GM12878 (cell line): ENCODE data around the gene IFNAR1. TPM values are rescaled to one million over a fixed set of nuclear protein-coding genes. Genes with fewer than 3 reads are reported as not detected.
A peak's percentile ranks its signal among the peaks of the same experiment; 100 is the strongest.

ENCODE experiments used
- ATAC-seq: fragments of 200-7000 bp; cut with Tn5 transposase; 3 replicates; pipeline ENCODE4 v1.9.1; 2020; ENCODE audit warnings: mild to moderate bottlenecking, moderate library complexity
- BruUV-seq: library from RNA; stranded (reverse); fragments of 400-500 nt; replicated peaks from 2 replicates; lab custom pipeline; 2021; lab: Mats Ljungman, UMichigan
- CTCF ChIA-PET: fragments of 300-600 bp; sonication (Branson Sonifier 250); formaldehyde crosslinking; extraction: SDS; loops from one replicate; lab custom pipeline; 2021; ENCODE audit warnings: inconsistent platforms; lab: Yijun Ruan, JAX
- POLR2A ChIA-PET: fragments of 350-600 bp; formaldehyde crosslinking; extraction: SDS; loops from one replicate; lab custom pipeline; 2021; ENCODE audit warnings: inconsistent platforms; lab: Charles Lee
- RAD21 ChIA-PET: fragments of 300-600 bp; sonication (Branson Sonifier 250); formaldehyde crosslinking; loops from one replicate; lab custom pipeline; 2023; ENCODE audit warnings: antibody characterized with exemption; ENCODE audit not compliant: unreplicated experiment; lab: Charles Lee
- SMC1A ChIA-PET: fragments of 300-600 bp; sonication (Branson Sonifier 250); formaldehyde crosslinking; loops from one replicate; lab custom pipeline; 2023; ENCODE audit not compliant: unreplicated experiment, uncharacterized antibody; lab: Charles Lee
- DNase-seq: peaks from one replicate; pipeline ENCODE4 v3.0.0-alpha.2; 2011; ENCODE audit warnings: low read depth, low spot score
- FAIRE-seq: peaks from 3 replicates; lab custom pipeline; 2011; peaks lifted over from hg19 to GRCh38; lab: Jason Lieb, UNC
- H2AFZ ChIP-seq: 2 replicates; pipeline ENCODE4 v1.6.0; 2011; ENCODE audit warnings: low read depth, low read length, control low read depth; ENCODE audit not compliant: control insufficient read depth
- H3K27ac ChIP-seq: 2 replicates; pipeline ENCODE4 v1.5.1; 2011; ENCODE audit warnings: control low read depth; ENCODE audit not compliant: control insufficient read depth, insufficient read depth
- H3K27me3 ChIP-seq, 2 experiments: replicated peaks in 1 of 2; 2 replicates each; pipeline versions ENCODE4 v1.6.0 to v1.6.1; 2011; ENCODE audit warnings: low read length in 1 of 2; ENCODE audit not compliant: control insufficient read depth in 2 of 2, insufficient read depth in 2 of 2
- H3K36me3 ChIP-seq, 2 experiments: 2 replicates each; pipeline ENCODE4 v1.5.1; 2011; ENCODE audit warnings: low read length in 1 of 2; ENCODE audit not compliant: control insufficient read depth in 2 of 2, insufficient read depth in 2 of 2
- H3K4me1 ChIP-seq: 2 replicates; pipeline ENCODE4 v1.6.1; 2011; ENCODE audit warnings: mild to moderate bottlenecking, low read length, moderate library complexity, mixed read lengths; ENCODE audit not compliant: control insufficient read depth, insufficient read depth
- H3K4me2 ChIP-seq: 2 replicates; pipeline ENCODE4 v1.6.0; 2011; ENCODE audit warnings: control low read depth; ENCODE audit not compliant: control insufficient read depth, insufficient read depth
- H3K4me3 ChIP-seq: fragments of 200-600 bp; sonication (generic); 2 replicates; pipeline ENCODE4 v1.5.1; 2016
- H3K79me2 ChIP-seq: 2 replicates; pipeline ENCODE4 v1.6.0; 2011; ENCODE audit warnings: low read length; ENCODE audit not compliant: control insufficient read depth, insufficient read depth
- H3K9ac ChIP-seq: 2 replicates; pipeline ENCODE4 v1.8.0; 2011; ENCODE audit warnings: low read length, control low read depth, mixed read lengths; ENCODE audit not compliant: control insufficient read depth, insufficient read depth
- H3K9me3 ChIP-seq: replicated peaks from 3 replicates; pipeline ENCODE4 v1.5.1; 2011; ENCODE audit warnings: mild to moderate bottlenecking, low read length; ENCODE audit not compliant: control insufficient read depth, insufficient read depth
- H4K20me1 ChIP-seq: 2 replicates; pipeline ENCODE4 v1.6.0; 2011; ENCODE audit not compliant: control insufficient read depth, insufficient read depth
- ATF7 ChIP-seq: fragments of 450-650 bp; IDR thresholded peaks from 2 replicates; pipeline ENCODE4 v1.6.1; 2016; ENCODE audit warnings: low read depth, mild to moderate bottlenecking
- JUND ChIP-seq: IDR thresholded peaks from 2 replicates; pipeline ENCODE4 v1.6.1; 2012; ENCODE audit warnings: low read depth, mild to moderate bottlenecking, low read length, improper control_type of control experiment, moderate library complexity
- LARP7 ChIP-seq: fragments of 450-650 bp; IDR thresholded peaks from 2 replicates; pipeline ENCODE4 v1.6.1; 2017; ENCODE audit warnings: mild to moderate bottlenecking
- NR2C1 ChIP-seq: fragments of 450-650 bp; IDR thresholded peaks from 2 replicates; pipeline ENCODE4 v1.6.1; 2017; ENCODE audit warnings: antibody characterized with exemption, mild to moderate bottlenecking, moderate library complexity
- POLR2A ChIP-seq: IDR thresholded peaks from 2 replicates; pipeline ENCODE4 v1.6.1; 2011; ENCODE audit warnings: low read depth, mild to moderate bottlenecking, low read length
- SREBF2 ChIP-seq: IDR thresholded peaks from 2 replicates; pipeline ENCODE4 v1.6.1; 2012; ENCODE audit warnings: mild to moderate bottlenecking, low read length
- WGBS: methylation state at CpG from one replicate; pipeline ENCODE4 v1.1.6; 2016; ENCODE audit warnings: low lambda C conversion rate; ENCODE audit not compliant: insufficient replicate concordance, insufficient coverage; ENCODE audit errors: missing lambda C conversion rate; 5-methylcytosine and 5-hydroxymethylcytosine counted together
- in situ Hi-C: fragments of 300-500 bp; cut with MboI; formaldehyde crosslinking; loops from 9 replicates; pipeline ENCODE4 v1.14.3; 2018; ENCODE audit warnings: mixed read lengths
- intact Hi-C: fragments of 100-400 bp; cut with micrococcal nuclease; formaldehyde crosslinking; loops from one replicate; pipeline ENCODE4 v1.14.2; 2022; ENCODE audit not compliant: unreplicated experiment
- polyA plus RNA-seq, 11 experiments: library from polyadenylated mRNA; depleted of rRNA in 4 of 11; unstranded in 6 of 11; stranded (reverse) in 5 of 11; fragments of >200 nt; fragmentation: Nextera tagmentation in 4 of 11; fragmentation: Illumina TruSeq in 1 of 11; extraction: Ambion mirVana in 4 of 11; extraction: Trizol in 1 of 11; gene quantifications; 1 replicate in 1 of 11; 2 replicates in 10 of 11; pipeline versions ENCODE4 v1.2.1 to v1.2.3, GENCODE V29; 2011 to 2016; ENCODE audit warnings: inconsistent platforms in 2 of 11, missing spikeins in 2 of 11, low read depth in 1 of 11
- total RNA-seq, 4 experiments: library from RNA; depleted of rRNA in 3 of 4; stranded (reverse); fragments of >200 nt in 3 of 4; fragmentation: Illumina TruSeq in 1 of 4; extraction: Trizol in 1 of 4; gene quantifications; 2 replicates each; pipeline versions ENCODE4 v1.2.1 to v1.2.3, GENCODE V29; 2013 to 2021
- TF ChIP-seq, protein P1 (sequence below), 3 experiments: IDR thresholded peaks in 2 of 3; conservative IDR thresholded peaks in 1 of 3; 2 replicates each; pipeline ENCODE4 v1.5.1; 2011; ENCODE audit warnings: low read depth in 3 of 3, low read length in 3 of 3, mild to moderate bottlenecking in 3 of 3, control low read depth in 2 of 3, moderate library complexity in 2 of 3, inconsistent platforms in 1 of 3, mixed read lengths in 1 of 3; ENCODE audit not compliant: control insufficient read depth in 2 of 3, insufficient read depth in 1 of 3; ENCODE audit errors: extremely low read depth in 1 of 3

IFNAR1 gene
- total and polyA plus RNA-seq, 10 of the 15 experiments (the other 5 are each of a cell fraction or from before 2014, with no cell fraction given) = 12.0 to 62.4 (median 24.6) TPM

DNA sequence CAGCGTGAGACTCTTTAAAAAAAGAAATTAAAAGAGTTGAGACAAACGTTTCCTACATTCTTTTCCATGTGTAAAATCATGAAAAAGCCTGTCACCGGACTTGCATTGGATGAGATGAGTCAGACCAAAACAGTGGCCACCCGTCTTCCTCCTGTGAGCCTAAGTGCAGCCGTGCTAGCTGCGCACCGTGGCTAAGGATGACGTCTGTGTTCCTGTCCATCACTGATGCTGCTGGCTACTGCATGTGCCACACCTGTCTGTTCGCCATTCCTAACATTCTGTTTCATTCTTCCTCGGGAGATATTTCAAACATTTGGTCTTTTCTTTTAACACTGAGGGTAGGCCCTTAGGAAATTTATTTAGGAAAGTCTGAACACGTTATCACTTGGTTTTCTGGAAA lies 31.2 kb downstream of the IFNAR1 start:
- in situ Hi-C loops (no loop called here), intact Hi-C loops (no loop called here)
- Histone ChIP-seq H2AFZ (no peak overlapping the region), H3K36me3 (peaks cover 7 to 17% of the 10 kb centered on the region in 2 experiments; a peak in 3 of 4 replicates), H3K4me2 (no peak overlapping the region), H3K4me1 (peaks cover 5% of the 10 kb centered on the region), H4K20me1 (no peaks in the 10 kb centered on the region), H3K9ac (no peak overlapping the region), H3K9me3 (no peaks in the 10 kb centered on the region), H3K27ac (no peak overlapping the region), H3K27me3 (no peaks in the 10 kb centered on the region), H3K79me2 (no peaks in the 10 kb centered on the region), H3K4me3 (no peak overlapping the region)
- CTCF ChIA-PET = interaction anchor here (0.9 to 4.4 kb wide), 3 partner anchors 88 to 249 kb away, joined by 3 to 22 read pairs (median 4); no protein-coding TSS in a partner anchor
- POLR2A ChIA-PET = no interaction called here
- SMC1A ChIA-PET = interaction anchor here (1.0 to 2.7 kb wide), 4 partner anchors 15 to 156 kb away, joined by 3 to 12 read pairs (median 8); no protein-coding TSS in a partner anchor
- ATAC-seq (no peak), DNase-seq (no peak), FAIRE-seq (no peak)
- 81% methylated on average over 11 of the region's 11 CpGs for WGBS
- no TSS peak for BruUV-seq
- RAD21 ChIA-PET = no interaction called here
- TF ChIP-seq POLR2A (peak; percentile 21; the same call in 1 of the 2 replicates), LARP7 (no peak), NR2C1 (no peak), ATF7 (no peak), SREBF2 (no peak), JUND (no peak)
- TF ChIP-seq, protein P1, sequence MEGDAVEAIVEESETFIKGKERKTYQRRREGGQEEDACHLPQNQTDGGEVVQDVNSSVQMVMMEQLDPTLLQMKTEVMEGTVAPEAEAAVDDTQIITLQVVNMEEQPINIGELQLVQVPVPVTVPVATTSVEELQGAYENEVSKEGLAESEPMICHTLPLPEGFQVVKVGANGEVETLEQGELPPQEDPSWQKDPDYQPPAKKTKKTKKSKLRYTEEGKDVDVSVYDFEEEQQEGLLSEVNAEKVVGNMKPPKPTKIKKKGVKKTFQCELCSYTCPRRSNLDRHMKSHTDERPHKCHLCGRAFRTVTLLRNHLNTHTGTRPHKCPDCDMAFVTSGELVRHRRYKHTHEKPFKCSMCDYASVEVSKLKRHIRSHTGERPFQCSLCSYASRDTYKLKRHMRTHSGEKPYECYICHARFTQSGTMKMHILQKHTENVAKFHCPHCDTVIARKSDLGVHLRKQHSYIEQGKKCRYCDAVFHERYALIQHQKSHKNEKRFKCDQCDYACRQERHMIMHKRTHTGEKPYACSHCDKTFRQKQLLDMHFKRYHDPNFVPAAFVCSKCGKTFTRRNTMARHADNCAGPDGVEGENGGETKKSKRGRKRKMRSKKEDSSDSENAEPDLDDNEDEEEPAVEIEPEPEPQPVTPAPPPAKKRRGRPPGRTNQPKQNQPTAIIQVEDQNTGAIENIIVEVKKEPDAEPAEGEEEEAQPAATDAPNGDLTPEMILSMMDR (IDR thresholded peaks at IDR 0.05 in 2 of 3, conservative IDR thresholded peaks at IDR 0.05 in 1 of 3; ENCODE audit: control insufficient read depth in 2 of 3, extremely low read depth in 1 of 3, insufficient read depth in 1 of 3, low read depth in 3 of 3, low read length in 3 of 3) = no peak
